ENCODE data around the gene RBSN.

- no peak for TF ChIP-seq EZH2 (IDR thresholded peaks at IDR 0.05; ENCODE audit: borderline replicate concordance)
- no peak for TF ChIP-seq CTCF (IDR thresholded peaks at IDR 0.05; ENCODE audit: poor library complexity)
- no peak for TF ChIP-seq EZH2phosphoT487 (IDR thresholded peaks at IDR 0.05; ENCODE audit: low read depth, severe bottlenecking, unreplicated experiment)
Measured at GRCh38 chr3:15066467-15066866, 32.5 kb downstream of the RBSN start.

Measured in hepatocyte (in vitro differentiated cells).